Right lobe of liver (tissue), 4 donors: ENCODE results near the gene ARHGAP15.

Experiments used
- CTCF ChIP-seq, 4 donors: fragments of 200-600 bp in 3 of 4; fragments of 450-650 bp in 1 of 4; IDR thresholded peaks; one replicate each; pipeline versions ENCODE4 v1.5.1 to v1.8.0; 2016 to 2022; ENCODE audit warnings: antibody characterized with exemption in 4 of 4, mild to moderate bottlenecking in 2 of 4
- POLR2A ChIP-seq: fragments of 450-650 bp; IDR thresholded peaks from one replicate; pipeline ENCODE4 v1.6.1; 2017; ENCODE audit warnings: antibody characterized with exemption, mild to moderate bottlenecking
- donor health status: DM: no; HTN: no; CAD: no.
- donor health status: DM: no; HTN: no; CAD: no.
- donor health status: DM: no; HTN: yes; CAD: no.

- no peak for TF ChIP-seq CTCF (IDR thresholded peaks at IDR 0.05)
- no peak for TF ChIP-seq POLR2A
These were observed 125.9 kb downstream of the ARHGAP15 start for GRCh38 chr2:143255086-143255485.
